ENCODE data around the gene RANGRF. TPM values are rescaled to one million over a fixed set of nuclear protein-coding genes. Genes with fewer than 3 reads are reported as not detected.
A peak's percentile ranks its signal among the peaks of the same experiment; 100 is the strongest.

RANGRF gene
- total RNA-seq, 2 donors from 2014 or later, result 44.9 to 56.0 TPM

DNA sequence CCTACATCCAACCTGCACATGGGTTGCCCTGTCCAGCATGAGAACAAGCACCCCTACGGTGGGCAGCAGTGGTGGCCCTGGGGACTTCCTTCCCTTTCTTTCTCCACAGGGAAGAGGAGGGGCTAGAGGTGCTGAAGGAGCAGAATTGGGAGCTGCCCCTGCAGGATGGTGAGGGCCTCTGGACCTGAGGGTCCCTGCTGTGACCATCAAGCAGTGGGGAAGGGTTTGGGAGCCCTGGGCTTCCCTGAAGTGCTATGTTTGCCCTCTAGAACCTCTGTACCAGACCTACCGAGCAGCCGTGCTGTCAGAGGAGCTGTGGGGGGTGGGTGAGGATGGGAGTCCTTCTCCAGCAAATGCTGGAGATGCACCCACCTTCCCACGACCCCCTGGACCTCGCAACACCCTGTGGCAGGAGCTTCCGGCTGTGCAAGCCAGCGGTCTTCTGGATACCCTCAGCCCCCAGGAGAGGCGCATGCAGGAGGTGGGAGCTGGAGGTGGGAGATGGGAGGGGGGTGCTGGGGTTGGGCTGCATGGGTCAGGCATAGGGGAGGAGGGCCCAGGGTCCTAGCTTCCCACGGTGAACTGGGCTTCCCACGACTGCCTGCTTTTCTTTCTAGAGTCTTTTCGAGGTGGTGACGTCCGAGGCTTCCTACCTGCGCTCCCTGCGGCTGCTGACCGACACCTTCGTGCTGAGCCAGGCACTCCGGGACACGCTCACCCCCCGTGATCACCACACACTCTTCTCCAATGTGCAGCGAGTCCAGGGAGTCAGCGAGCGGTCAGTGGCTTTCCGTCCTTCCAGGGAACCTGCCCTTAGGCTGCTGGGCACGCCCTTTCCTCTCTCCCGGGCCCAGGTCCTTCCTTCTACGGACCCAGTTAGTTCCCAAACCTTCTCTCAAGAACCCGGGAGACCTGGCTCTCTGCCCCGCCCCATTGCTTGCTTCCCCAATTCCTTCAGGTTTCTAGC lies 26.6 kb downstream of the RANGRF start:
- Mint-ChIP-seq H3K9me3 (no peaks in the 10 kb centered on the region), H3K27ac (no peak overlapping the region), H3K36me3 (ENCODE audit: low read depth) (no peaks in the 10 kb centered on the region), H3K27me3 (peaks cover 15% of the 10 kb centered on the region), H3K4me3 (no peak overlapping the region), H3K4me1 (no peaks in the 10 kb centered on the region)
- ATAC-seq (replicated peaks), result no peak

DNA sequence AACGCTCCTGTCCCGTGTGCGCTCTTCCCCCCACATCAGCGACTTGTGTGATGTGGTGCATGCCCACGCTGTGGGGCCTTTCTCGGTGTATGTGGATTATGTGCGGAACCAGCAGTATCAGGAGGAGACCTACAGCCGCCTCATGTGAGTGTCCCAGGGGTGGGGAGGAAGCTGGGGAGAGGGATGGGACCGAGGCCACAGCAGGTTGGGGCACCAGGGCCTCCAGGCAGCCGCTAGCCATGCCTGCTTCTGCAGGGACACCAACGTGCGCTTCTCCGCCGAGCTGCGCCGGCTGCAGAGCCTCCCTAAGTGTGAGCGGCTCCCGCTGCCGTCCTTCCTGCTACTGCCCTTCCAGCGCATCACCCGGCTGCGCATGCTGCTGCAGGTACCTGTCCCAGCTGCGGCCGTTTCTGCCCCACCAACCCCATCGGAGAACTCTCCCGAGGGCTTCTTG lies 27.3 kb downstream of the RANGRF start:
- Mint-ChIP-seq H3K9me3 (no peaks in the 10 kb centered on the region), H3K36me3 (ENCODE audit: low read depth) (no peaks in the 10 kb centered on the region), H3K4me1 (no peaks in the 10 kb centered on the region), H3K27ac (no peak overlapping the region), H3K4me3 (no peak overlapping the region), H3K27me3 (peaks cover 17% of the 10 kb centered on the region)
- ATAC-seq (replicated peaks), result no peak

- H3K27me3 Mint-ChIP-seq, result peaks cover 11% of the 10 kb centered on the region
- no peaks in the 10 kb centered on the region for H3K4me1 Mint-ChIP-seq
- H3K9me3 Mint-ChIP-seq, result no peaks in the 10 kb centered on the region
- no peaks in the 10 kb centered on the region for H3K36me3 Mint-ChIP-seq (ENCODE audit: low read depth)
- no peak overlapping the region for H3K4me3 Mint-ChIP-seq
- no peak for ATAC-seq (replicated peaks)
- no peak overlapping the region for H3K27ac Mint-ChIP-seq
These were observed 29.8 kb downstream of the RANGRF start for GRCh38 chr17:8318010-8318935.

DNA sequence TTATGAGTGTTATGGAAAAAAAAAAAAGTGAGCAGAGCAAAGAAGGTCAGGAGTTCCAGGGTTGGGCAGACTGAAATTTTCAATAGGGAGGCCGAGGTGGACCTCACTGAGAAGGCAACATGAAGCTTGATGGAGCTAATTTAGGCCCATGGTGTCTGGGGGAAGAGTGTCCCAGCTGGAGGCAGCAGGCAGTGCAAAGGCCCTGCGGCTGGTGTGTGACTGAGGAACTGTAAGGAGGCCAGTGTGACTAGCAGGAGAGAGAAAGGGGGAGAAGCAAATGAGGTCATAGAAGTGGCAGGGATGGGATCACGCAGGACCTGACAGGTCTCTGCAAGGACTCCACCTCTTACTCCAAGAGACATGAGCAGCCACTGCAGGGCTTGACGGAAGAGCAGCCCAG lies 31.8 kb downstream of the RANGRF start:
- Mint-ChIP-seq H3K27ac (no peak overlapping the region), H3K36me3 (ENCODE audit: low read depth) (no peaks in the 10 kb centered on the region), H3K4me1 (no peaks in the 10 kb centered on the region), H3K9me3 (no peaks in the 10 kb centered on the region), H3K4me3 (no peak overlapping the region), H3K27me3 (peaks cover 15% of the 10 kb centered on the region)
- no peak for ATAC-seq (replicated peaks)

DNA sequence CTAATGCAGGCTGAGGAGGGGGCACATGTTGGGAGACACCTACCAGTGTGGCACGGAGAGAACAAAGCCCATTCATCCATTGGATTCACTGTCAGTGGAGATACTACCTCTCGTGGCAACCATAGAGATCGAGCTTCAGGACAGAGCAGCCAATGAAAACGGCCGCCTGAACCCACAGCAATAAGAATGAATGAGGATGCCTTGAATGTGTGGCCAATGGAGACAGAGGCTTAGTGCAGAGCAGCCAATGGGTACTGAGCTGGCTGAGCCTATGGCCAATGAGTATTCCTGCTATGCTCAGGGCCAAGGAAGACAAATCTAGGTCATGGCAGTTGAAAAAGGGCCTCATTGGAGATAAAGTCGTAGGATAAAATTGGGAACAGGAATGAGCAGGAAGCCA lies 32.5 kb downstream of the RANGRF start:
- no peaks in the 10 kb centered on the region for H3K9me3 Mint-ChIP-seq
- H3K4me3 Mint-ChIP-seq, result no peak overlapping the region
- H3K27ac Mint-ChIP-seq, result no peak overlapping the region
- H3K36me3 Mint-ChIP-seq (ENCODE audit: low read depth), result no peaks in the 10 kb centered on the region
- ATAC-seq (replicated peaks), result no peak
- H3K27me3 Mint-ChIP-seq, result peaks cover 21% of the 10 kb centered on the region
- no peaks in the 10 kb centered on the region for H3K4me1 Mint-ChIP-seq

DNA sequence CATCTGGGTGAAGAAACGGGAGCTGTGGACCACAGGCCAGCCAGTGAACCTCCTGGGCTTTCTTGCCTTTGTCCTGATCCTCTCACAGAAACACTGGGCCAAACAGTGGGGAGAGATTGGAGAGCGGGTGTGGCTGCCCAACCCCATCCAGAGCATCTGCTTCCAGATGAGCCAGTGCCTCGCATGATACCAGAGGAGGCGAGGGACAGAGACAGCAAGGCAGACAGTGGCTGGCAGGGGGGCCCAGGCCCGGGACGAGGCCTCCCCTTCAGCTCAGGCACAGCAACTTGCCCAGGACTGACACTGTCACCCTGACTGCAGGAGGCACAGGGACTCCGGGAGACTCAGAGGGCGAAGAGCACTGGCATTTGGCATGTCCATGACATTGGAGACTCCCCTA lies 33.6 kb downstream of the RANGRF start:
- Mint-ChIP-seq H3K36me3 (ENCODE audit: low read depth) (no peaks in the 10 kb centered on the region), H3K27ac (no peak overlapping the region), H3K9me3 (no peaks in the 10 kb centered on the region), H3K4me1 (no peaks in the 10 kb centered on the region), H3K27me3 (peaks cover 29% of the 10 kb centered on the region), H3K4me3 (no peak overlapping the region)
- no peak for ATAC-seq (replicated peaks)

- no peak overlapping the region for H3K4me3 Mint-ChIP-seq
- no peaks in the 10 kb centered on the region for H3K36me3 Mint-ChIP-seq (ENCODE audit: low read depth)
- no peak overlapping the region for H3K27ac Mint-ChIP-seq
- no peaks in the 10 kb centered on the region for H3K9me3 Mint-ChIP-seq
- H3K27me3 Mint-ChIP-seq, result peaks cover 38% of the 10 kb centered on the region
- H3K4me1 Mint-ChIP-seq, result no peaks in the 10 kb centered on the region
- ATAC-seq (replicated peaks), result no peak
These were observed 35.7 kb downstream of the RANGRF start for GRCh38 chr17:8324132-8324531.

GRCh38 chr17:8324923-8325322 lies 36.5 kb downstream of the RANGRF start:
- H3K9me3 Mint-ChIP-seq, result no peaks in the 10 kb centered on the region
- peaks cover 41% of the 10 kb centered on the region for H3K27me3 Mint-ChIP-seq
- no peak overlapping the region for H3K27ac Mint-ChIP-seq
- no peak for ATAC-seq (replicated peaks)
- H3K4me3 Mint-ChIP-seq, result no peak overlapping the region
- H3K4me1 Mint-ChIP-seq, result no peaks in the 10 kb centered on the region
- H3K36me3 Mint-ChIP-seq (ENCODE audit: low read depth), result no peaks in the 10 kb centered on the region

DNA sequence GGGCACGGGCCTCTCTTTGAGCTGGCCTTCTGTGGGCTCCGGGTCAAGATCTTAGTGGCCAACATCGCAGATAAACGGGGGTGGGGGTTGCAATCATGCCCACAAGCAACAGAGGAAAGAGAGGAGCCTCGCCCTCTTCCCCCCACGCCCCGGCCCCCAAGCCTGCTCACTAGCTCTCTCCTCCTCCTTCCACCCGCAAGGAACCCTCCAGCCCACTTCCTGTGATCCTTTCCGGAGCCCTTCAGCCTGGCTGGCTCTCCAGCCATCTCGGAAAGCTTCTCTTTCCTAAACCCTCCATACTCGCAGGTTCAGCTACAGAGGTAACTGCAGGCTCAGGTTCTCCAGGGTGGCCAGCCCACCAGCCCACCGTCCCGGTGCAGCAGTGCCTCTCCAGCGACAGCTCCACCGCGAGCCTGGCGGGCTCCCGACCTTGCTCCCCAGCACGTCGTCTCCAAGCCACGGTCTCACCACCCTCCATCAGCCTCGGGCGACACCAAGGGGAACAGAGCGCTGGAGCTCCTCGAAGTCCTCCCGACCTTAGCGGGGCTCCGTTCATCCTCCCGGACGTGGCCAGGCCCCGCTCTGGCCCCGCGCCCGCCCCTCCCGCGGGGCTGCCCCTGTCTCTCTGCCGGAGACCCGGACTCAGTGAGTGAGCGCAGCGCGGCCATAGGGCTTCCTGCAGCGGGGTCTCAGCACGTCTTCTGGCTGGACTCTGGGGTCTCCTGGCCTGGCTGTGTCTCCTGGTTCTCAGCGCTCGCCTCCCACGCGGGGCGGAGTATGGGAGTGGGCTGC lies 38.2 kb downstream of the RANGRF start:
- H3K36me3 Mint-ChIP-seq (ENCODE audit: low read depth), result no peaks in the 10 kb centered on the region
- peak; percentile 65 for ATAC-seq (replicated peaks)
- no peaks in the 10 kb centered on the region for H3K4me1 Mint-ChIP-seq
- H3K9me3 Mint-ChIP-seq, result no peaks in the 10 kb centered on the region
- peaks cover 37% of the 10 kb centered on the region for H3K27me3 Mint-ChIP-seq
- H3K27ac Mint-ChIP-seq, result no peak overlapping the region
- peak overlapping the region; percentile 54 for H3K4me3 Mint-ChIP-seq

- Mint-ChIP-seq H3K4me3 (peak overlapping the region; percentile 54), H3K9me3 (no peaks in the 10 kb centered on the region), H3K27ac (no peak overlapping the region), H3K27me3 (peaks cover 37% of the 10 kb centered on the region), H3K4me1 (no peaks in the 10 kb centered on the region), H3K36me3 (ENCODE audit: low read depth) (no peaks in the 10 kb centered on the region)
- no peak for ATAC-seq (replicated peaks)
These were observed 38.8 kb downstream of the RANGRF start for GRCh38 chr17:8327303-8327649.

DNA sequence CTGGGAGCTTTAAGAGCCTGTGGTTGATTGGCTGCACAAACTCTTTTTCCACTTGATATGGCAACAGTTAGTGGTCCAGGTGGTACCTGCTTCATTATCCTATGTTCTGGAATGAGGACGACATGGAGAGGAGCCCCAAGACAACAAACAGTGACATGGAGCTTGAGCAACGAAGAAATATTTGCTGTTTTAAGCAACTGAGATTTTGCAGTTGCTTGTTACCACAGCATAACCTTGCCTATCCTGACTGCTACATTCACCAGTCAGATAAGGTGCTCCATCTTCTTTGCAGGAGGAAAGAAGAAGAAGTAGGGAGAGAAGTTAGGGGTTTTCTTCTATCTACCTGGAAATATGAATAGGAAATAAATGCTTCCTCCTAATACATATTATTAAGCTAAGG lies 43.7 kb downstream of the RANGRF start:
- Mint-ChIP-seq H3K27ac (no peak overlapping the region), H3K9me3 (no peaks in the 10 kb centered on the region), H3K36me3 (ENCODE audit: low read depth) (no peaks in the 10 kb centered on the region), H3K27me3 (peaks cover 15% of the 10 kb centered on the region), H3K4me3 (no peak overlapping the region), H3K4me1 (no peaks in the 10 kb centered on the region)
- no peak for ATAC-seq (replicated peaks)

- H3K9me3 Mint-ChIP-seq, result no peaks in the 10 kb centered on the region
- H3K36me3 Mint-ChIP-seq (ENCODE audit: low read depth), result no peaks in the 10 kb centered on the region
- peaks cover 15% of the 10 kb centered on the region for H3K27me3 Mint-ChIP-seq
- no peak overlapping the region for H3K4me3 Mint-ChIP-seq
- no peak for ATAC-seq (replicated peaks)
- H3K27ac Mint-ChIP-seq, result no peak overlapping the region
- H3K4me1 Mint-ChIP-seq, result peaks cover under 1% of the 10 kb centered on the region
These were observed 44.2 kb downstream of the RANGRF start for GRCh38 chr17:8332688-8333087.

DNA sequence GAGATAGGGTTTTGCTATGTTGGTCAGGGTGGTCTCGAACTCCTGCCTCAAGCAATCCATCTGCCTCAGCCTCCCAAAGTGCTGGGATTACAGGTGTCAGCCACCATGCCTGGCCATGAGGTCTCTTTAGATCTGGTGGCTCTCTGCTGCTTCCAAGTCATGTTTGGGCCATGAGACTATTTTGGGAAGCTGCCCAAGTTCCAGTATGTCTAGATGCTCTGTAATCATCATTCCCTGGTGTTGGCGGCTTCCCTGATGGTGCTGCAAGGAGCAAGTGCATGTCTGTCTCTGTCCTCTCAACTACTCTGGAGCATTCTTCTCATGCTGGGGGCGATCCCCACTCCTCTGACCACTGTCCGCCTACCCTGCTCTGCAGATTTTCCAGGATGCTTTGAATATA lies 44.8 kb downstream of the RANGRF start:
- H3K9me3 Mint-ChIP-seq, result no peaks in the 10 kb centered on the region
- peaks cover 4% of the 10 kb centered on the region for H3K4me1 Mint-ChIP-seq
- ATAC-seq (replicated peaks), result no peak
- no peaks in the 10 kb centered on the region for H3K36me3 Mint-ChIP-seq (ENCODE audit: low read depth)
- H3K4me3 Mint-ChIP-seq, result no peak overlapping the region
- peaks cover 11% of the 10 kb centered on the region for H3K27me3 Mint-ChIP-seq
- no peak overlapping the region for H3K27ac Mint-ChIP-seq

All from activated T-helper 17 cell treated with anti-CD3 and anti-CD28 coated beads, Interleukin-2, amount 50 U/mL, for 72 hours (primary cell).